Bronchial epithelial cell (primary cell): ENCODE measurements around the gene SCCPDH. TPM values are rescaled to one million over a fixed set of nuclear protein-coding genes. Genes with fewer than 3 reads are reported as not detected.
A peak's percentile ranks its signal among the peaks of the same experiment; 100 is the strongest.

Experiments used
- DNase-seq: peaks from one replicate; pipeline ENCODE4 v3.0.0-alpha.2; 2010; ENCODE audit warnings: low read depth
- FAIRE-seq: peaks from 2 replicates; lab custom pipeline; 2011; peaks lifted over from hg19 to GRCh38; lab: Jason Lieb, UNC
- H3K27me3 ChIP-seq: 2 replicates; pipeline ENCODE4 v1.5.1; 2011; ENCODE audit warnings: low read length; ENCODE audit not compliant: control insufficient read depth, insufficient read depth
- H3K36me3 ChIP-seq: 2 replicates; pipeline ENCODE4 v1.5.1; 2011; ENCODE audit warnings: low read length; ENCODE audit not compliant: control insufficient read depth, insufficient read depth
- H3K4me3 ChIP-seq: 2 replicates; pipeline ENCODE4 v1.5.1; 2011; ENCODE audit warnings: mild to moderate bottlenecking, low read depth, low read length, control low read depth
- total RNA-seq: library from RNA; depleted of rRNA; stranded (reverse); fragments of >200 nt; gene quantifications from 2 replicates; pipeline ENCODE4 v1.2.1, GENCODE V29; 2014
- TF ChIP-seq, protein P1 (sequence below): IDR thresholded peaks from 2 replicates; pipeline ENCODE4 v1.5.1; 2011; ENCODE audit warnings: mild to moderate bottlenecking, moderate library complexity, low read length, control low read depth, inconsistent platforms; ENCODE audit not compliant: insufficient read depth, severe bottlenecking

The SCCPDH gene
- total RNA-seq, 1 donor from 2014 or later: 3.7 TPM

DNA sequence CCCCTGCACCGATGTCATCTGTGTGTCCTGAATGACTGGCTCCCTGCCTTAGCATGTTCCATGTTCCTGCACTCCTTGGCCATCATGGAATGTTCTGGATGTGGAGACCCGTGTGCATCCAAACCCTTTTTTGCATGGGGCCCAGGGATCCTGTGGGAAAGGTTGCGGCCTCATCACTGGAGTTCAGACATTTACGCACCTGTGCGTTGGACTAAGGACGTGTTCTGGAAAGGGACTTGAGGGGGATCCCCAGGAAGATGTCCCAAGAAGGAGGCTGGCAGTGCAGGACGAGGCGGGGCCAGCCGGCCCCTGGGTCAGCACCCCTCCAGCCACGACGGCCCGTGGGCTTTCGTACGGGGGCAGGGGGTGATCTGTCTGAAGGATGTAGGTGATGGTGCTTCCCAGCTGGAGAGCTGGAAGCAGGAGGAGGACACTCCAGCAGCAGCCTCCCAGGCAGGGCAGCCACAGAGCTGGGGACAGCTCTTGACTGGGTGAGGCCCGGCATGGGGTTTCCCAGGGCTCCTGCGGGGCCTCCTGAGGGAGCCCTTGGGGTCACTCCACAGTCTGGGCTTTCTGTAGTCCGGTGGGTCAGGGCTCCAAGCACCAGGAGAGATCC is 67.2 kb downstream of the SCCPDH start:
- DNase-seq: no peak
- H3K27me3 ChIP-seq: no peaks in the 10 kb centered on the region
- TF ChIP-seq, protein P1, sequence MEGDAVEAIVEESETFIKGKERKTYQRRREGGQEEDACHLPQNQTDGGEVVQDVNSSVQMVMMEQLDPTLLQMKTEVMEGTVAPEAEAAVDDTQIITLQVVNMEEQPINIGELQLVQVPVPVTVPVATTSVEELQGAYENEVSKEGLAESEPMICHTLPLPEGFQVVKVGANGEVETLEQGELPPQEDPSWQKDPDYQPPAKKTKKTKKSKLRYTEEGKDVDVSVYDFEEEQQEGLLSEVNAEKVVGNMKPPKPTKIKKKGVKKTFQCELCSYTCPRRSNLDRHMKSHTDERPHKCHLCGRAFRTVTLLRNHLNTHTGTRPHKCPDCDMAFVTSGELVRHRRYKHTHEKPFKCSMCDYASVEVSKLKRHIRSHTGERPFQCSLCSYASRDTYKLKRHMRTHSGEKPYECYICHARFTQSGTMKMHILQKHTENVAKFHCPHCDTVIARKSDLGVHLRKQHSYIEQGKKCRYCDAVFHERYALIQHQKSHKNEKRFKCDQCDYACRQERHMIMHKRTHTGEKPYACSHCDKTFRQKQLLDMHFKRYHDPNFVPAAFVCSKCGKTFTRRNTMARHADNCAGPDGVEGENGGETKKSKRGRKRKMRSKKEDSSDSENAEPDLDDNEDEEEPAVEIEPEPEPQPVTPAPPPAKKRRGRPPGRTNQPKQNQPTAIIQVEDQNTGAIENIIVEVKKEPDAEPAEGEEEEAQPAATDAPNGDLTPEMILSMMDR: no peak

DNA sequence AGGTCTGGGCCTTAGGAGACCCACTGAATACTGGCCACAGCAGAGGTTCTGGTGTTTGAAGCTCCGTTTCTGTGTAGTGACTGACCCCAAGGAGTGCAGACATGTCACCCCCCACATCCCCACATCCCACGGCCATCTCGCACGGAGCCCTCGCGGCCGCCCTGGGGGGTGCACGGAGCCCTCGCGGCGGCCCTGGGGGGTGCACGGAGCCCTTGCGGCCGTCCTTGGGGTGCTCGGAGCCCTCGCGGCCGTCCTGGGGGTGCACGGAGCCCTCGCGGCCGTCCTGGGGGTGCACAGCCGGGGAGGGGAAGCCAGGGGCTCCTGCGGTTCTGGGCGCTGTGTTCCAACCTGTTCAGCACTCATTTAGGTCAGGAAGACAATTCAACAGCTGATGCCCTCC is 68.4 kb downstream of the SCCPDH start:
- no peaks in the 10 kb centered on the region for H3K27me3 ChIP-seq
- no peaks in the 10 kb centered on the region for H3K36me3 ChIP-seq
- TF ChIP-seq, protein P1: no peak
- no peak for DNase-seq
- no peak for FAIRE-seq
- no peak overlapping the region for H3K4me3 ChIP-seq

More for the DNA sequence above, 67.2 kb downstream of the SCCPDH start:
- FAIRE-seq: no peak
- Histone ChIP-seq H3K4me3 (no peak overlapping the region), H3K36me3 (no peaks in the 10 kb centered on the region)

- DNase-seq: no peak
- H3K36me3 ChIP-seq: no peaks in the 10 kb centered on the region
These were observed 69.2 kb downstream of the SCCPDH start for GRCh38 chr1:246793356-246793896.

DNA sequence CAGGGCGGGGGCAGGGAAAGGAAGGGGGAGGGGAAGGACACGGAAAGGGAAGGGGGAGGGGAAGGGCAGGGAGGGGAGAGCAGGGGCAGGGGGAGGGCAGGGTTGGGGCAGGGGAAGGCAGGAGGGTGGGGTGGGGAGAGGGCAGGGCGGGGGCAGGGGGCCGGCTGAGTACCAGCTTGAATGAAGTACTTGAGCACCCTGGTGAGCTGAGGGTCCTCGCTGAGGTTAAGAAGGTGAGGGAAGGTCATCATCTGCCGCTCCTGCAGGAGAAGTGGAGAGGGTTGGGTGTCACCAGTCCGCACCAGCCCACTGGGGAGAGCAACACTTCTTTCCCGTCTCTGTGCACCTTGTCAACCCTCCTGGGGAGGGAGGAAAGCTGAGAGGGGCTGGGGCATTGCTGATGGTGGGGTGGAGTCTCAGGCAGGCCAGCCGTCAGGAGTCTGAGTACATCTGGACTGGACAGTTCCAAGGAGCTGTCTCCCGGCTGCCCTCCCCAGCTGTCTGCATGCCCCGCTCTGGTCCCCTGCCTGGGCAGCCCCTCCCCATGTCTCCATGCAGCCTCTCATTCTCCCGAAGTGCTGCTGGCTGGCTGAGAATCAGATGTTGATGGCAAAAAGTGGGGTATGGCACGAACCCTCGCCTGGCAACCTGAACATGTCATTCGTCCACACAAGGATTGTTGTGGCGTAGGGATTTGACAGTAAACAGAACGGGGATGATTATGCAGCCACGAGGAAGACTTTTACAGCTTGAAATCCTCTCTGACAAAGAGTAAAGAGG is 70.0 kb downstream of the SCCPDH start:
- no peak for DNase-seq
- no peaks in the 10 kb centered on the region for H3K27me3 ChIP-seq
- TF ChIP-seq, protein P1: no peak
- no peak overlapping the region for H3K4me3 ChIP-seq
- H3K36me3 ChIP-seq: no peaks in the 10 kb centered on the region
- FAIRE-seq: peak; percentile 55

More at GRCh38 chr1:246793356-246793896, 69.2 kb downstream of the SCCPDH start:
- no peak for FAIRE-seq
- Histone ChIP-seq H3K27me3 (no peaks in the 10 kb centered on the region), H3K4me3 (no peak overlapping the region)
- TF ChIP-seq, protein P1: no peak

DNA sequence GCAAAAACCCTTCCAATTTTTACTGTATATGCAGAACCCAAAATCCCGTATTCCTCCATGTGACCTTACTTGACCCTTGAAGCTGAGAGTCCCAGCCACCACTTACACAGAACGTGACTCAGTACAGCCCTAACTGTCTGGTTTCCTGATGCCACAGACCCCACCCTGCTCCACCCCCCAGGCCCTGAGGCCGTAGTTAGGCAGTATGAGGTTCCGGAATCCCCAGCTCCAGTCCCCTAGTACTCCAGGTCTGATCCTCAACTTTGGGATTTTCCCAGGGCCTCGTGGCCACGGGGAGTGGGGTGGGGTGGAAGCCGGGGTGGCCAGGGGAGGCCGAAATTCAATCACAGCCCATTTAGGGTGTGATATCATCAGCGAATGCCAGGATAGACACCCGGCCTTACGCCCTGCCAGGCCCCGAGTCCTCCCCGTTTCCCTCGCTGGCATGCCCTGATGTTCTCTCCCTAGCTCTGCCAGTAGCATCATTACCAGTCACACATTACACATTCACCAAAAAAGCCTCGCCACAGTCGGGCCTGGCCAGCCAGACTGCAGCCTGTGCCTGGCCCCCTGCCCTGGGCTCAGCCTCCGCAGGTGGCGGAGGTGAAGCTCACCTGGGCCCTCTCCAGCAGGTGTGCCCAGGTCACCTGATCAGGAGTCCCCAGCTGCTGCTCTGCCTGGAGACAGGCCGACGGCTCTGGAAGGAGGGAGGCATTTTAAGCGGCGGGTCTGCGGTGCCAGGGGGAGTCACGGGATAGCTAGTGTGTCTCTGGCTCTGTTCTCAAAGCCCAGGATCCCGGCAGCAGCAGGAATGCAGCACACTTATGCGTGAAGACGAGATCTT is 70.8 kb downstream of the SCCPDH start:
- TF ChIP-seq, protein P1: no peak
- peak; percentile 17 for DNase-seq

More for the DNA sequence above, 70.8 kb downstream of the SCCPDH start:
- FAIRE-seq: no peak
- Histone ChIP-seq H3K36me3 (no peaks in the 10 kb centered on the region), H3K27me3 (no peaks in the 10 kb centered on the region), H3K4me3 (no peak overlapping the region)
